ENCODE data around the gene PCSK7. TPM values are rescaled to one million over a fixed set of nuclear protein-coding genes. Genes with fewer than 3 reads are reported as not detected.

Gene PCSK7
- polyA plus RNA-seq, 1 donor (not counting 4 experiments of a cell fraction or from before 2014, with no cell fraction given): 32.9 TPM

DNA sequence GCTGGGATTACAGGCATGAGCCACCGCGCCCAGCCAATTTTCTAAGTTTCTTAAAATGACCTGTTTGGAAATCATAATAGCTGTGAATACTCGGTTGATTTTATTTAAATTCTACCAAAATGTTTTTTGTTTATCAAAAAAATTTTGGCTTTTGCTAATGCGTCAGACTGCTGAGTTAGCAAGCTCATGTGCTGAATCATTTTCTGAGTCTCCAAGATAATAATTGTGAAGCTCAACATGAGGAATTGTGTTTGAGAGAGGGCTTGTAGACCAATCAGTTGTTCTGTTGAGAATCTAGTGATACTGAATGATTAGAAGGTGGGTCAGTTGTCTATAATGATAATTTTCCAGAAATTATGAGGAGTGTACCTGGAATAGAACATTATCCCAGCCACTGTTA, 16.5 kb upstream of the PCSK7 start:
- no peaks in the 10 kb centered on the region for H3K9me3 ChIP-seq (ENCODE audit: control insufficient read depth, low read depth, low read length)
- dilution Hi-C loops (cut with MboI; ENCODE audit: extremely low pct_ligation_motif_present, low sequenced_read_pairs): no loop called here
- H3K79me2 ChIP-seq (ENCODE audit: control insufficient read depth, insufficient read depth, low read length): no peaks in the 10 kb centered on the region
- H3K4me3 ChIP-seq (ENCODE audit: control insufficient read depth in 2 of 3, extremely low read depth in 1 of 3, insufficient read depth in 2 of 3, low read depth in 1 of 3, low read length in 3 of 3): no peak overlapping the region
- H3K27ac ChIP-seq (ENCODE audit: control insufficient read depth, insufficient read depth, low read length): no peak overlapping the region
- no peak overlapping the region for H3K4me2 ChIP-seq (ENCODE audit: control insufficient read depth, extremely low read depth, insufficient read depth, low read depth, low read length)
- H4K20me1 ChIP-seq (ENCODE audit: control insufficient read depth, extremely low read depth, insufficient read depth, low read length): no peaks in the 10 kb centered on the region
- H3K36me3 ChIP-seq (ENCODE audit: control insufficient read depth in 2 of 2, extremely low read depth in 1 of 2, insufficient read depth in 2 of 2, low read length in 2 of 2): peaks cover 5 to 7% of the 10 kb centered on the region in 2 experiments
- H2AFZ ChIP-seq (ENCODE audit: control insufficient read depth, low read length): no peak overlapping the region
- H3K4me1 ChIP-seq (ENCODE audit: control insufficient read depth, extremely low read depth, insufficient read depth, low read length): no peaks in the 10 kb centered on the region
- no peaks in the 10 kb centered on the region for H3K27me3 ChIP-seq (ENCODE audit: control insufficient read depth, extremely low read depth, insufficient read depth, low read length)
- no peak for FAIRE-seq
- no peaks in the 10 kb centered on the region for H3K9me1 ChIP-seq (ENCODE audit: control insufficient read depth, extremely low read depth, insufficient read depth, low read length)
- TF ChIP-seq EZH2 (IDR thresholded peaks at IDR 0.05; ENCODE audit: low read length): no peak
- TF ChIP-seq, protein P1, sequence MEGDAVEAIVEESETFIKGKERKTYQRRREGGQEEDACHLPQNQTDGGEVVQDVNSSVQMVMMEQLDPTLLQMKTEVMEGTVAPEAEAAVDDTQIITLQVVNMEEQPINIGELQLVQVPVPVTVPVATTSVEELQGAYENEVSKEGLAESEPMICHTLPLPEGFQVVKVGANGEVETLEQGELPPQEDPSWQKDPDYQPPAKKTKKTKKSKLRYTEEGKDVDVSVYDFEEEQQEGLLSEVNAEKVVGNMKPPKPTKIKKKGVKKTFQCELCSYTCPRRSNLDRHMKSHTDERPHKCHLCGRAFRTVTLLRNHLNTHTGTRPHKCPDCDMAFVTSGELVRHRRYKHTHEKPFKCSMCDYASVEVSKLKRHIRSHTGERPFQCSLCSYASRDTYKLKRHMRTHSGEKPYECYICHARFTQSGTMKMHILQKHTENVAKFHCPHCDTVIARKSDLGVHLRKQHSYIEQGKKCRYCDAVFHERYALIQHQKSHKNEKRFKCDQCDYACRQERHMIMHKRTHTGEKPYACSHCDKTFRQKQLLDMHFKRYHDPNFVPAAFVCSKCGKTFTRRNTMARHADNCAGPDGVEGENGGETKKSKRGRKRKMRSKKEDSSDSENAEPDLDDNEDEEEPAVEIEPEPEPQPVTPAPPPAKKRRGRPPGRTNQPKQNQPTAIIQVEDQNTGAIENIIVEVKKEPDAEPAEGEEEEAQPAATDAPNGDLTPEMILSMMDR (optimal IDR thresholded peaks at IDR 0.05 in 1 of 3, IDR thresholded peaks at IDR 0.05 in 1 of 3, conservative IDR thresholded peaks at IDR 0.05 in 1 of 3; ENCODE audit: extremely low read depth in 1 of 3, insufficient read depth in 2 of 3, low read length in 3 of 3): no peak
- H3K9ac ChIP-seq (ENCODE audit: control insufficient read depth, extremely low read depth, insufficient read depth, low read length): no peak overlapping the region
- no peak for DNase-seq (ENCODE audit: low read depth, low spot score)

DNA sequence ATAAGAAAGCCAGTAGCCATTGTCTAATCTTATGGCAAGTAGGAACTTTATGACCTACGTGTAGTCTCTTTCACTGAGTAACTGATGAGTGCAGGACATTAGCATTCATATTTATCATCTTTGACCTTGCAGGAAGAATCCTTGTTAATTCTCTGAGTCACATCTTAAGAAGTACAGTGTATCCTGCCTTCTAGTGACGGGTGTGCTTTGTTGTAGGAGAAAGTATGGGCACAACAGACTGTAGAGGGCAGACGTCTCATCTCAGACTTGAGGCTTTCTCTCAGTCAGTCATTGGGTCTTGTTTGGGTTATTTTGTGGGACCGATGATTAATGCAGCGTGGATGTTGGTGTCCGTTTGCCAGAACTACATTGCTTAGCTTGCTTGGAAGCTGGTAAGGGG, 7.4 kb upstream of the PCSK7 start:
- FAIRE-seq: no peak
- DNase-seq (ENCODE audit: low read depth, low spot score): no peak
- dilution Hi-C loops (cut with MboI; ENCODE audit: extremely low pct_ligation_motif_present, low sequenced_read_pairs): no loop called here

More for the DNA sequence above, 7.4 kb upstream of the PCSK7 start:
- Histone ChIP-seq H3K9me1 (ENCODE audit: control insufficient read depth, extremely low read depth, insufficient read depth, low read length) (no peaks in the 10 kb centered on the region), H3K4me3 (ENCODE audit: control insufficient read depth in 2 of 3, extremely low read depth in 1 of 3, insufficient read depth in 2 of 3, low read depth in 1 of 3, low read length in 3 of 3) (no peak overlapping the region), H3K9me3 (ENCODE audit: control insufficient read depth, low read depth, low read length) (no peaks in the 10 kb centered on the region), H3K4me1 (ENCODE audit: control insufficient read depth, extremely low read depth, insufficient read depth, low read length) (no peaks in the 10 kb centered on the region), H4K20me1 (ENCODE audit: control insufficient read depth, extremely low read depth, insufficient read depth, low read length) (no peaks in the 10 kb centered on the region), H3K79me2 (ENCODE audit: control insufficient read depth, insufficient read depth, low read length) (peaks cover under 1% of the 10 kb centered on the region), H3K27ac (ENCODE audit: control insufficient read depth, insufficient read depth, low read length) (no peak overlapping the region), H2AFZ (ENCODE audit: control insufficient read depth, low read length) (no peak overlapping the region), H3K9ac (ENCODE audit: control insufficient read depth, extremely low read depth, insufficient read depth, low read length) (no peak overlapping the region), H3K4me2 (ENCODE audit: control insufficient read depth, extremely low read depth, insufficient read depth, low read depth, low read length) (no peak overlapping the region), H3K27me3 (ENCODE audit: control insufficient read depth, extremely low read depth, insufficient read depth, low read length) (no peaks in the 10 kb centered on the region), H3K36me3 (ENCODE audit: control insufficient read depth in 2 of 2, extremely low read depth in 1 of 2, insufficient read depth in 2 of 2, low read length in 2 of 2) (peaks cover under 1 to 4% of the 10 kb centered on the region in 2 experiments)
- TF ChIP-seq, protein P1 (optimal IDR thresholded peaks at IDR 0.05 in 1 of 3, IDR thresholded peaks at IDR 0.05 in 1 of 3, conservative IDR thresholded peaks at IDR 0.05 in 1 of 3; ENCODE audit: extremely low read depth in 1 of 3, insufficient read depth in 2 of 3, low read length in 3 of 3): peak in 1 of 3 experiments; percentile 10
- TF ChIP-seq EZH2 (IDR thresholded peaks at IDR 0.05; ENCODE audit: low read length): no peak

All from keratinocyte (primary cell).